K562 (cell line): Measurements from ENCODE around the gene ITGAD.

Experiments used
- CC2D1A ChIP-seq: fragments of 450-650 bp; IDR thresholded peaks from 2 replicates; pipeline ENCODE4 v1.6.1; 2017; ENCODE audit warnings: mild to moderate bottlenecking
- CTCF ChIP-seq, 3 experiments: IDR thresholded peaks in 2 of 3; conservative IDR thresholded peaks in 1 of 3; 2 replicates each; pipeline ENCODE4 v1.5.1; 2011 to 2012; ENCODE audit warnings: low read length in 3 of 3, mild to moderate bottlenecking in 3 of 3, control low read depth in 2 of 3, improper control_type of control experiment in 1 of 3, inconsistent platforms in 1 of 3, low read depth in 1 of 3, mixed read lengths in 1 of 3, moderate library complexity in 1 of 3; ENCODE audit not compliant: insufficient read depth in 2 of 3
- DEAF1 ChIP-seq: fragments of 450-650 bp; formaldehyde crosslinking; IDR thresholded peaks from 2 replicates; pipeline ENCODE4 v1.4.0; 2020; ENCODE audit warnings: mild to moderate bottlenecking, moderate library complexity
- FOXA1 ChIP-seq: fragments of 450-650 bp; IDR thresholded peaks from 2 replicates; pipeline ENCODE4 v1.6.1; 2016; ENCODE audit warnings: mild to moderate bottlenecking, borderline replicate concordance
- PCBP1 ChIP-seq: fragments of 200-400 bp; formaldehyde crosslinking; IDR thresholded peaks from 2 replicates; pipeline ENCODE4 v1.6.1; 2018; ENCODE audit warnings: mild to moderate bottlenecking, low read depth, low read length; ENCODE audit not compliant: poor library complexity, severe bottlenecking
- TCF7L2 ChIP-seq: fragments of 150-350 bp; IDR thresholded peaks from 2 replicates; pipeline ENCODE4 v1.6.1; 2016; ENCODE audit warnings: low read depth, mild to moderate bottlenecking, low read length, moderate library complexity
- THRAP3 ChIP-seq: fragments of 450-650 bp; IDR thresholded peaks from 2 replicates; pipeline ENCODE4 v1.6.1; 2016; ENCODE audit warnings: mild to moderate bottlenecking, inconsistent platforms, borderline replicate concordance
- ZNF124 ChIP-seq: sonication (generic); formaldehyde crosslinking; IDR thresholded peaks from 2 replicates; pipeline ENCODE4 v1.8.1; 2022; ENCODE audit warnings: missing genetic modification reagents

- TF ChIP-seq PCBP1 (no peak), TCF7L2 (no peak), FOXA1 (no peak), ZNF124 (CRISPR knock-in tag) (no peak), THRAP3 (no peak), CC2D1A (no peak), DEAF1 (no peak), CTCF (IDR thresholded peaks at IDR 0.05 in 2 of 3, conservative IDR thresholded peaks at IDR 0.05 in 1 of 3; ENCODE audit: insufficient read depth in 2 of 3, low read depth in 1 of 3, low read length in 3 of 3) (no peak)
Measured at GRCh38 chr16:31377210-31377903, 15.8 kb upstream of the ITGAD start.
